ENCODE results near the gene REC114. TPM values are rescaled to one million over a fixed set of nuclear protein-coding genes. Genes with fewer than 3 reads are reported as not detected.
A peak's percentile ranks its signal among the peaks of the same experiment; 100 is the strongest.

REC114 gene
- total RNA-seq, 1 experiment from 2014 or later: not detected

- no peak for DNase-seq (ENCODE audit: low spot score)
Measured at GRCh38 chr15:73455876-73456275, 12.9 kb downstream of the REC114 start.

- DNase-seq (ENCODE audit: low spot score): no peak
Measured at GRCh38 chr15:73457334-73457733, 14.4 kb downstream of the REC114 start.

GRCh38 chr15:73460662-73461061 is 17.7 kb downstream of the REC114 start:
- DNase-seq (ENCODE audit: low spot score): no peak

- DNase-seq (ENCODE audit: low spot score): no peak
Measured at GRCh38 chr15:73464602-73465001, 21.6 kb downstream of the REC114 start.

- no peak for DNase-seq (ENCODE audit: low spot score)
Measured at GRCh38 chr15:73467758-73468157, 24.8 kb downstream of the REC114 start.

- no peak for DNase-seq (ENCODE audit: low spot score)
Measured at GRCh38 chr15:73474785-73475184, 31.8 kb downstream of the REC114 start.

GRCh38 chr15:73476704-73477216 is 33.8 kb downstream of the REC114 start:
- DNase-seq (ENCODE audit: low spot score): no peak

- DNase-seq (ENCODE audit: low spot score): no peak
Measured at GRCh38 chr15:73480050-73480449, 37.1 kb downstream of the REC114 start.

- DNase-seq (ENCODE audit: low spot score): no peak
Measured at GRCh38 chr15:73482166-73482565, 39.2 kb downstream of the REC114 start.

GRCh38 chr15:73483053-73483452 is 40.1 kb downstream of the REC114 start:
- no peak for DNase-seq (ENCODE audit: low spot score)

GRCh38 chr15:73485372-73485771 is 42.4 kb downstream of the REC114 start:
- peak; percentile 17 for DNase-seq (ENCODE audit: low spot score)

- peak; percentile 49 for DNase-seq (ENCODE audit: low spot score)
Measured at GRCh38 chr15:73485885-73486284, 42.9 kb downstream of the REC114 start.

- no peak for DNase-seq (ENCODE audit: low spot score)
Measured at GRCh38 chr15:73488698-73489097, 45.7 kb downstream of the REC114 start.

- DNase-seq (ENCODE audit: low spot score): no peak
Measured at GRCh38 chr15:73493922-73494321, 51.0 kb downstream of the REC114 start.

- no peak for DNase-seq (ENCODE audit: low spot score)
Measured at GRCh38 chr15:73495181-73495580, 52.2 kb downstream of the REC114 start.

- DNase-seq (ENCODE audit: low spot score): no peak
Measured at GRCh38 chr15:73500696-73501095, 57.7 kb downstream of the REC114 start.

- no peak for DNase-seq (ENCODE audit: low spot score)
Measured at GRCh38 chr15:73504885-73505284, 61.9 kb downstream of the REC114 start.

- no peak for DNase-seq (ENCODE audit: low spot score)
Measured at GRCh38 chr15:73515527-73515926, 72.6 kb downstream of the REC114 start.

GRCh38 chr15:73517566-73517965 is 74.6 kb downstream of the REC114 start:
- DNase-seq (ENCODE audit: low spot score): no peak

- no peak for DNase-seq (ENCODE audit: low spot score)
Measured at GRCh38 chr15:73518180-73518862, 75.4 kb downstream of the REC114 start.

GRCh38 chr15:73518876-73519733 is 76.1 kb downstream of the REC114 start:
- DNase-seq (ENCODE audit: low spot score): no peak

- no peak for DNase-seq (ENCODE audit: low spot score)
Measured at GRCh38 chr15:73522011-73522410, 79.0 kb downstream of the REC114 start.

- DNase-seq (ENCODE audit: low spot score): no peak
Measured at GRCh38 chr15:73524919-73525318, 82.0 kb downstream of the REC114 start.

All from H4 (cell line).